Fibroblast of lung (primary cell): Measurements from ENCODE around the gene SEMA5A.

ENCODE experiments used
- CTCF ChIP-seq, 2 donors: IDR thresholded peaks in 1 of 2; conservative IDR thresholded peaks in 1 of 2; 1 replicate in 1 of 2; 2 replicates in 1 of 2; pipeline ENCODE4 v1.5.1; 2011 to 2012; ENCODE audit warnings: low read length in 2 of 2, control low read depth in 1 of 2, inconsistent platforms in 1 of 2, low read depth in 1 of 2, mild to moderate bottlenecking in 1 of 2
- EZH2 ChIP-seq: IDR thresholded peaks from 2 replicates; pipeline ENCODE4 v1.5.1; 2012; ENCODE audit warnings: low read length, control low read depth, mild to moderate bottlenecking; ENCODE audit errors: missing control alignments

- TF ChIP-seq CTCF (conservative IDR thresholded peaks at IDR 0.05 in 1 of 2, IDR thresholded peaks at IDR 0.05 in 1 of 2; ENCODE audit: low read depth in 1 of 2, low read length in 2 of 2) (no peak), EZH2 (no peak)
Observed at GRCh38 chr5:9431496-9432258, 114.2 kb downstream of the SEMA5A start.
